ENCODE data around the gene SLX9.
A peak's percentile ranks its signal among the peaks of the same experiment; 100 is the strongest.

Gene SLX9

GRCh38 chr21:44939532-44940115, at the start of gene SLX9:
TSS of gene SLX9 (plus strand) at chr21:44940029. CDS start at chr21:44940058, 29 bp downstream.
- peak; percentile 51 to 77 (median 60) for DNase-seq

- no peak for DNase-seq
Observed at GRCh38 chr21:44890338-44890931, 49.4 kb upstream of the SLX9 start.

GRCh38 chr21:44890961-44891541, 48.8 kb upstream of the SLX9 start:
- no peak for DNase-seq

GRCh38 chr21:44891631-44892031, 48.2 kb upstream of the SLX9 start:
- no peak for DNase-seq

GRCh38 chr21:44892095-44892494, 47.7 kb upstream of the SLX9 start:
- no peak for DNase-seq

- DNase-seq: peak; percentile 48 to 70 (median 60)
Observed at GRCh38 chr21:44892536-44893277, 47.1 kb upstream of the SLX9 start.

- DNase-seq: no peak
Observed at GRCh38 chr21:44893278-44893556, 46.6 kb upstream of the SLX9 start.

- DNase-seq: no peak
Observed at GRCh38 chr21:44893948-44894656, 45.7 kb upstream of the SLX9 start.

GRCh38 chr21:44894687-44895302, 45.0 kb upstream of the SLX9 start:
- no peak for DNase-seq

GRCh38 chr21:44895859-44896258, 44.0 kb upstream of the SLX9 start:
- no peak for DNase-seq

- DNase-seq: no peak
Observed at GRCh38 chr21:44896561-44897286, 43.1 kb upstream of the SLX9 start.

- DNase-seq: no peak
Observed at GRCh38 chr21:44897326-44898010, 42.4 kb upstream of the SLX9 start.

- no peak for DNase-seq
Observed at GRCh38 chr21:44898011-44898488, 41.8 kb upstream of the SLX9 start.

- no peak for DNase-seq
Observed at GRCh38 chr21:44898851-44899767, 40.7 kb upstream of the SLX9 start.

GRCh38 chr21:44899768-44900558, 39.9 kb upstream of the SLX9 start:
- DNase-seq: no peak

- DNase-seq: no peak
Observed at GRCh38 chr21:44900559-44901251, 39.1 kb upstream of the SLX9 start.

- no peak for DNase-seq
Observed at GRCh38 chr21:44901391-44902074, 38.3 kb upstream of the SLX9 start.

Data from activated naive CD4-positive, alpha-beta T cell (primary cell).